Gastrocnemius medialis (tissue), 4 donors: ENCODE results near the gene MPV17L.

Experiments used
- CTCF ChIP-seq, 5 experiments: fragments of 450-650 bp in 3 of 5; fragments of 200-600 bp in 2 of 5; sonication (generic) in 2 of 5; IDR thresholded peaks in 4 of 5; conservative IDR thresholded peaks in 1 of 5; 1 replicate in 4 of 5; 2 replicates in 1 of 5; pipeline ENCODE4 v1.5.1; 2016 to 2019; ENCODE audit warnings: antibody characterized with exemption in 5 of 5, mild to moderate bottlenecking in 3 of 5, moderate library complexity in 3 of 5
- POLR2A ChIP-seq, 2 donors: fragments of 450-650 bp; IDR thresholded peaks; one replicate each; pipeline ENCODE4 v1.6.1; 2017; ENCODE audit warnings: antibody characterized with exemption in 2 of 2, mild to moderate bottlenecking in 2 of 2, moderate library complexity in 2 of 2

GRCh38 chr16:15418206-15418605 lies 22.7 kb downstream of the MPV17L start:
- TF ChIP-seq CTCF (IDR thresholded peaks at IDR 0.05 in 4 of 5, conservative IDR thresholded peaks at IDR 0.05 in 1 of 5) (no peak), POLR2A (IDR thresholded peaks at IDR 0.05) (no peak)
